Astrocyte of the spinal cord (primary cell): ENCODE results near the gene MAP1B.

Source experiments
- DNase-seq: peaks from one replicate; pipeline ENCODE4 v3.0.0; 2011; ENCODE audit warnings: low read depth, low spot score
- H3K4me3 ChIP-seq: 2 replicates; pipeline ENCODE4 v1.5.1; 2011; ENCODE audit warnings: low read depth, mild to moderate bottlenecking, low read length, moderate library complexity
- CTCF ChIP-seq: IDR thresholded peaks from 2 replicates; pipeline ENCODE4 v1.5.1; 2012; ENCODE audit warnings: low read depth, mild to moderate bottlenecking, low read length, inconsistent platforms
- in situ Hi-C: cut with HindIII; loops from 2 replicates; pipeline ENCODE4 v1.10.0; 2017; ENCODE audit warnings: low sequenced_read_pairs

Gene MAP1B

GRCh38 chr5:72067682-72068470 lies 39.4 kb upstream of the MAP1B start:
- peak; percentile 88 for DNase-seq
- TF ChIP-seq CTCF, result no peak
- in situ Hi-C loops, result no loop called here
- H3K4me3 ChIP-seq, result no peak overlapping the region

GRCh38 chr5:72070529-72070928 lies 36.7 kb upstream of the MAP1B start:
- in situ Hi-C loops, result no loop called here
- no peak overlapping the region for H3K4me3 ChIP-seq
- DNase-seq, result no peak
- TF ChIP-seq CTCF, result no peak

GRCh38 chr5:72071906-72072305 lies 35.4 kb upstream of the MAP1B start:
- no peak overlapping the region for H3K4me3 ChIP-seq
- in situ Hi-C loops, result no loop called here
- no peak for TF ChIP-seq CTCF
- DNase-seq, result no peak

GRCh38 chr5:72074251-72074650 lies 33.0 kb upstream of the MAP1B start:
- H3K4me3 ChIP-seq, result no peak overlapping the region
- in situ Hi-C loops, result no loop called here
- no peak for TF ChIP-seq CTCF
- DNase-seq, result no peak

- no peak overlapping the region for H3K4me3 ChIP-seq
- in situ Hi-C loops, result no loop called here
- no peak for DNase-seq
- no peak for TF ChIP-seq CTCF
Measured at GRCh38 chr5:72075461-72075860, 31.8 kb upstream of the MAP1B start.

GRCh38 chr5:72076621-72077300 lies 30.5 kb upstream of the MAP1B start:
- no peak for TF ChIP-seq CTCF
- in situ Hi-C loops, result no loop called here
- no peak for DNase-seq
- H3K4me3 ChIP-seq, result no peak overlapping the region
